Nephron progenitor cell (in vitro differentiated cells): ENCODE data around the gene GSKIP.

Experiments used
- DNase-seq: peaks from one replicate; pipeline ENCODE4 v3.0.0; 2021
- H3K27ac Mint-ChIP-seq: 2 replicates; pipeline ENCODE4 v1.8.0; 2021; ENCODE audit warnings: mild to moderate bottlenecking, moderate library complexity, mixed read lengths
- H3K27me3 Mint-ChIP-seq: 2 replicates; pipeline ENCODE4 v1.8.0; 2021; ENCODE audit warnings: mild to moderate bottlenecking, low read depth, mixed read lengths; ENCODE audit not compliant: poor library complexity
- H3K36me3 Mint-ChIP-seq: 2 replicates; pipeline ENCODE4 v1.8.0; 2021; ENCODE audit warnings: low read depth, mixed read lengths
- H3K4me1 Mint-ChIP-seq: 2 replicates; pipeline ENCODE4 v1.8.0; 2021; ENCODE audit warnings: mixed read lengths
- H3K4me3 Mint-ChIP-seq: 2 replicates; pipeline ENCODE4 v1.8.0; 2021; ENCODE audit warnings: mild to moderate bottlenecking, moderate library complexity, mixed read lengths
- H3K9me3 Mint-ChIP-seq: 2 replicates; pipeline ENCODE4 v1.8.0; 2021; ENCODE audit warnings: mild to moderate bottlenecking, moderate library complexity, mixed read lengths
- CTCF ChIP-seq: fragments of 200-600 bp; sonication (generic); IDR thresholded peaks from 2 replicates; pipeline ENCODE4 v1.5.0; 2021; ENCODE audit warnings: antibody characterized with exemption

The GSKIP gene

GRCh38 chr14:96390965-96391292, 27.6 kb downstream of the GSKIP start:
- peak overlapping the region; percentile 89 for H3K4me3 Mint-ChIP-seq
- H3K27me3 Mint-ChIP-seq, result peaks cover 30% of the 10 kb centered on the region
- no peak for TF ChIP-seq CTCF
- DNase-seq, result no peak
- H3K36me3 Mint-ChIP-seq, result peaks cover 4% of the 10 kb centered on the region
- no peaks in the 10 kb centered on the region for H3K9me3 Mint-ChIP-seq
- H3K4me1 Mint-ChIP-seq, result peaks cover 7% of the 10 kb centered on the region
- no peak overlapping the region for H3K27ac Mint-ChIP-seq

DNA sequence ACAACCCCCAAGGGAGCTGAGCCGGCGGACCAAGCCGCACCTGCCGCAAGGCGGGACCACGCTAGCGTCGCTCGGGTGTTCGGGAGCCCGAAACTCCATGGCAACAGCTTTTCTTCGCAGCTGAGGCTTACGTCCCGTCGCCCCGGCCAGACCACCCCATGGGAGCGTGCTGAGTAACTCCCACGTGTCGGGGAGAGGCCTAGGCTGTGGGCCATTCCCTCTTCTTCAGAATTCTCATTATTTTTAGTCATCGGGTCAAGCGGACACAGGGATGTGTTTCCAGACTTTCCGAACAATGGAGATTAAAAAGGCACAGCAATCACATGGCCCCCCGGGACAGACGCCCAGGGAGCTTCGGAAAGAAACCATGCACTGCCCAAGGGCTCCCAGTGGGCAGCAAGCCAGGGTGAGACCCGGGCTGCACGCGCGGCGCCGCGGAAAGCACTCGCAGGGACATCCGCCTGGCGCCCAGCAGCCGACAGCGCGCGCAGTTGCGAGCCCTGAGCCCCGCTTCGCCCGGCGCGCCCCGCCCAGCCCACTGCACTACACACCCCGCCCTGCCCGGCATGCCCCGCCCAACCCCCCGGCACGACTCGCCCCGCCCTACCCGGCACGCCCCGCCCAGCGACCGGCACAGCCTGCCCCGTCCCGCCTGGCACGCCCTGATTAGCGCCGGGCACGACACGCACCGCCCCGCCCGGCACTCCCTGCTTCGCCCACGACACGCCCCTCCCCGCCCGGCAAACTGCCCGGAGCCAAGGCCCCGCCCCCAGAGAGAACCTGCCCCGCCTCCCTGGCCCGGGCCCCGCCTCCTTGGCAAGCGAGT, 28.2 kb downstream of the GSKIP start:
- no peak overlapping the region for H3K27ac Mint-ChIP-seq
- peaks cover 4% of the 10 kb centered on the region for H3K36me3 Mint-ChIP-seq
- DNase-seq, result peak; percentile 99
- H3K4me3 Mint-ChIP-seq, result peak overlapping the region; percentile 89
- H3K9me3 Mint-ChIP-seq, result no peaks in the 10 kb centered on the region
- TF ChIP-seq CTCF, result no peak
- H3K27me3 Mint-ChIP-seq, result peaks cover 33% of the 10 kb centered on the region
- peaks cover 7% of the 10 kb centered on the region for H3K4me1 Mint-ChIP-seq

DNA sequence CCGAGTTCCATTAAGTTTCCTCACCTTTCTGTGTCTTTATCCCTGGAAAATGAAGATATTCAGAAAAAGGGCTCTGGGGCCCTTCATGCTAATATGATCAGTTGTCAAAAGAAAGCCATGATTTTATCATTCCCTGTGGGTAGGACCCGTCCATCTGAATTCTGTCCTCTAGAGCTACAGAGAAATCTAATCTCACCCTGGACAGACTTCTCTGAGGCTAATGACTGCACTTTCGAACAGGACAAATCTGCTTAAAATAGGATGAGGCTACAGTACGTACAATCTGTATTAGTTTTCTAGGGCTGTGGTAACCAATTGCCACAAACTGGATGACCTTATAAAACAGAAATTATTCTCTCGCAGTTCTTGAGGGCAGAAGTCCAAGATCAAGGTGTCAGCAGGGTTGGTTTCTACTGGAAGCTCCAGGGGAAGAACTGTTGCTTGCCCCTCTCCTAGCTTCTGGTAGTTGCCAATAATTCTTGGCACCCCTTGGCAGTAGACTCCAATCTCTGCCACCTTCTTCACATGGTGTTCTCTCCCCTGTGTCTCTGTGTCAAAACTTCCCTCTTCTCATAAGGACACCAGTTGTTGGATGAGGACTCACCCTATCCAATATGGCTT, 29.9 kb downstream of the GSKIP start:
- peak overlapping the region; percentile 81 for H3K4me3 Mint-ChIP-seq
- H3K36me3 Mint-ChIP-seq, result peaks cover 4% of the 10 kb centered on the region
- peaks cover 13% of the 10 kb centered on the region for H3K4me1 Mint-ChIP-seq
- no peak for TF ChIP-seq CTCF
- no peak for DNase-seq
- H3K27ac Mint-ChIP-seq, result no peak overlapping the region
- H3K27me3 Mint-ChIP-seq, result peaks cover 33% of the 10 kb centered on the region
- no peaks in the 10 kb centered on the region for H3K9me3 Mint-ChIP-seq

- no peak for DNase-seq
- Mint-ChIP-seq H3K27ac (no peak overlapping the region), H3K9me3 (no peaks in the 10 kb centered on the region), H3K27me3 (peaks cover 33% of the 10 kb centered on the region), H3K4me1 (peaks cover 14% of the 10 kb centered on the region), H3K36me3 (no peaks in the 10 kb centered on the region), H3K4me3 (no peak overlapping the region)
- TF ChIP-seq CTCF, result no peak
Measured at GRCh38 chr14:96394047-96394815, 30.9 kb downstream of the GSKIP start.

DNA sequence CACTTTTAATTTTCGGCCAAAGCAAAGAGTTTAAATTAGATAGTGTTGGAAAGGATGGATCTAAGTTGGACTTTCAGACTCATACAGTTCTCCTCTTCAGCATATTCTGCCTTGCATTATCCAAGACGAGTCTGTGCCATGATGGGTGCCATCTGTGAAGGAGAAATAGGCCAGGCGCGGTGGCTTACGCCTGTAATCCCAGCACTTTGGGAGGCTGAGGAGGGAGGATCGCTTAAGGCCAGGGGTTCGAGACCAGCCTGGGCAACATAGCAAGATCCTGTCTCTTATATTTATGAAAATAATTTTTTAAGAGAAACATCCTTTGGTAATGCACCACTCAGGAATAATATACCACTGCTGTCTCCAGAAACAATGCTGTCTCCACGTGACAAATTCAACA, 35.1 kb downstream of the GSKIP start:
- peaks cover 11% of the 10 kb centered on the region for H3K27me3 Mint-ChIP-seq
- peaks cover 7% of the 10 kb centered on the region for H3K4me1 Mint-ChIP-seq
- H3K36me3 Mint-ChIP-seq, result no peaks in the 10 kb centered on the region
- no peak overlapping the region for H3K27ac Mint-ChIP-seq
- TF ChIP-seq CTCF, result no peak
- no peak for DNase-seq
- no peaks in the 10 kb centered on the region for H3K9me3 Mint-ChIP-seq
- H3K4me3 Mint-ChIP-seq, result no peak overlapping the region
